Activated CD8-positive, alpha-beta memory T cell treated with anti-CD3 and anti-CD28 coated beads, Interleukin-2, amount 50 U/mL, for 4 hours (primary cell): Measurements from ENCODE around the gene TBC1D1.

ENCODE experiments used
- DNase-seq: peaks from one replicate; pipeline ENCODE4 v3.0.0-alpha.2; 2020

The TBC1D1 gene

GRCh38 chr4:38058151-38058550, 167.3 kb downstream of the TBC1D1 start:
- DNase-seq: no peak

- DNase-seq: no peak
These were observed 170.0 kb downstream of the TBC1D1 start for GRCh38 chr4:38060829-38061431.

DNA sequence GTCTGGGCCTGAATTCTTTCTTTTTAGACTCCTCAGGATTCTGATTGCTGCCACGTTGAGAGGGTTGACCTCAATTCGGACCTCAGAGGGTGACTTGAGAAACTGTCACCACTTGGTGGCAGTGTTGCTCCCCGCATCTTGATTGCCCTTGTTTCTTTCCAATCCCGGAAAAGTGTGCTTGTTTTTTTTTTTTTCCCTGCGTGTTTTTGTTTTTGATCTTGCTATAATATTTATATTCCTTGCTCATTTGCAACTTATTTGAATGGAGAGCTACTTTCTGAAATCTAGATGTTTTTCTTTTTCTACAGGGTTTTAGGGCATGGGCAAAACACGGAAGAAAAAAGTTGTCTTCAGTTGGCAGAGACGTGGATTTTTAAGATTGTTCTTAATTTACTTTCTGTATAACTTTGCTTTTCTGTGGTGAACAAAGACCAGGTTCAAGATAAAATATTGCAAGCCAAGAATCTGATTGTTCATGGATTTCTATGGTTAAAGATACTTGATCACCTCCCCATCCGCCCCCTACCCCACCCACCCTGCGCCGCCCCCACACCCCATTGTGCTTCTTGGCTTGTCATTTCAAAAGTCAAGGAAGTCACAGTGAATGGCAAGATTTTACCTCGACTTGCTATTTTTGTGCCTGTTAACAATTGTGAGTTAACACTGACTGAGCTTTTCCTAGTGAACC, 171.3 kb downstream of the TBC1D1 start:
- peak; percentile 68 for DNase-seq

DNA sequence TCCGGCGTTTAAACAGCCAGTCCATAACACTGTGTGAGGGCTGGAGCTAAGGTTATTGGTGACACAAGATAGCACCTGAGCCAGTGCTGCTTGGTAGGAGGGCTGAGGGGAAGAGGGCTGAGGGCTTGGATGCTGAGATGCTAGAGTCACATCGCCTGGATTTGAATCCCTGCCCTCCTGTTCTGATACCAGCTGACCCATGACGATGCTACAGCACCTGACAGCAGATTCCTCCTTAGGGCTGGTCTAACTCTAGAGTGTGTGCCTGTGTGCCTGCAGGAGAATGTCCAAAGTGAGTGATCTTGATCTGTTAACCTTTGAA, 171.9 kb downstream of the TBC1D1 start:
- no peak for DNase-seq

- DNase-seq: no peak
These were observed 174.3 kb downstream of the TBC1D1 start for GRCh38 chr4:38065176-38065575.

DNA sequence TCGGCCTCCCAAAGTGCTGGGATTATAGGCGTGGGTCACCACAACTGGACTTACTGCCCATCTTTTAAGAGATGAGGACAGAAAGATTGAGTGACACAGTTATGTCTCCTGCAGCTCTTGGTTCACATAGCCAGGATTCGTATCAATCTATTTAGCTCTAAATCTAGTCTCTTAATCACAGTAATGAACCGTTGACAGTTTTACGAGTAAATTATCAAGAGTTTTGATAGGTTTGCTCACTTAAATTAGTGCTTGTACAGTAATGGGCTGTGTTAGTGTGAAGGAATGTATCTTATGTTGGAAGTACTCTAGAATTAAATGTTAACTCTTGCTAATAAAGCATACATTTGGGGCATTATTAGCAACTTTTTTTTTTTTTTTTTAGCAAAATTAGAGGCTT, 175.0 kb downstream of the TBC1D1 start:
- DNase-seq: no peak

- no peak for DNase-seq
These were observed 176.6 kb downstream of the TBC1D1 start for GRCh38 chr4:38067499-38067898.

DNA sequence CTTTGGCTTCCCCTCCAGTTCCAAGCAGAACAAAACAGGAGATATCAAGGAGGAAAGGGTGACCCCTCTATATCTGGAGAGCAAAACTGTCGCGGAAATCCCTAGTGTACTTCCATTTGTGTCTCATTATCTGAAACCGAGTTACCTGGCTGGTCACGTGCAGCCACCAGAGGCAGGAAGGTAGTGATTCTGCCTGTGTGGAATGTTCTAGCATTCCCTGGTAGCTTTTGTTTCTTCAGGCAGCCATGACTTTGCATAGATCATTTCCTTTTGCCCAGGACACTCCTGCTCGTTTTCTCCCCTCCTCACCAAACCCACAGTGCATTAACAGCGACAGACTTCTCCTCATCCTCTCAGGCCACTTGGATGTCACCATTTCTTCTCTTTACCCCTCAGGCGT, 177.2 kb downstream of the TBC1D1 start:
- no peak for DNase-seq

DNA sequence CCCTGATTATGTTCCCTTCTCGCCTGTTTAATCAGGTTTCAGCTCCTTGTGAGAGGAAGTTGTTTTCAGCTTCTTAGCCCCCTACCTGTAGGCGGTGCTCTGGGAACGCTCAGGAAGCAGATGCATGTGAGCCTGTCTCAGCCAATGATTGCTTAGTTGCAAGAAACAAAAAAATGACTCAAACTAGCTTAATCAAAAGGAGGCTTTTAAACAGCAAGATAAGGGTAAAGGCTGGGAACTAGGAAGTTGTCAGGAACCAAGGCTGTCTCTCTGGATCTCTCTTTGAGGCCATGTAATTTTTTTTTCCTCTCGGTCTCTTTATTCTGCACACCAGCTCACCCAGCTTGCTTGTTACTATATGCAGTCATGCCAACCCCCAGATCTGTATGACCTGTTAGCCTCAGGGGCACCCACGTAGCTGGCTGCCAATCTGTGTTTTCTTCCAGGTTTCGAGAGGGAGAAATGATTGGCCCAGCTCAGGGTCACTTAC, 178.4 kb downstream of the TBC1D1 start:
- DNase-seq: no peak

DNA sequence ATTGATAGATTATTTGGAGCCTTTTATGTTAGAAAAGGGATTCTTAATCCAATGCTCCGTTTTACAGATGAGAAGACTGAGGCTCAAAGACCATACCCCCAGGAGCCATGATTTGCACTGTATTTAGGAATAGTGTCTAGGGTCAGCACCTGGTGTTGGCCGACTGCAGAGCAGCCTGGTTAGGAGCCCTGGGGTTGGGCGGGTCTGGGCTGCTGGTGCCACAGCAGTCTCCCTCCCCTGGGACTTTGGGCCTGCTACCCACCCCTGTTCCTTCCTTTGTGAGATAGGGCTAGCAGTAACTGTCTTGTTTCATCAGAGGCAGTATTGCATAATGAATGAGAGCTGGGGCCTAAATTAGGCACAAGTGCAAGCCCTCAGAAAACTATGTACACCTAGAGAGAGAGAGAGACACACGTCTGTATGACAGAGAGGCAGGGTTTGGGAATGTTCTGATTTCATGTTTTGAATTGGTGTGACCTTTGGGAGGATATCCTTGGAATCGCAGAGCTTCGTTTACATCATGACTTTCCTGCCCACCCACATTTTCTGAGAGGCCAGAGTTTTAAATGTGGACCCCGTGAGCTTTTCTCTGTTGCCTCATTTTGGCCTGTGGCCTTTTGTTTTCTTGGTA, 181.0 kb downstream of the TBC1D1 start:
- no peak for DNase-seq

DNA sequence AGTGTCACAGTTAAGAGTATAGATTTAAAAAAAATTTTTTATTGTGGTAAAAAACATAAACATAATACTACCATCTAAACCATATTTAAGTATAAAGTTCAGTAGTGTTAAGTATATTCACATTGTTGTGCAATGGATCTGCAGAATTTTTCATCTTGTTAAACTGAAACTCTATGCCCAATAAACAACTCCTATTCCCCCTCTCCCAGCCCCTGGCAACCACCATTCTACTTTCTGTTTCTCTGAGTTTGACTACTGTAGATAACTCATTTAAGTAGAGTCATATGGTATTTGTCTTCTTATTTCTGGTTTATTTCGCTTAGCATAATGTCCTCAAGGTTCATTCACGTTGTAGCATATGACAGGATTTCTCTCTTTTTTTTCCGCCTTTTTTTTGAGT, 181.7 kb downstream of the TBC1D1 start:
- no peak for DNase-seq

DNA sequence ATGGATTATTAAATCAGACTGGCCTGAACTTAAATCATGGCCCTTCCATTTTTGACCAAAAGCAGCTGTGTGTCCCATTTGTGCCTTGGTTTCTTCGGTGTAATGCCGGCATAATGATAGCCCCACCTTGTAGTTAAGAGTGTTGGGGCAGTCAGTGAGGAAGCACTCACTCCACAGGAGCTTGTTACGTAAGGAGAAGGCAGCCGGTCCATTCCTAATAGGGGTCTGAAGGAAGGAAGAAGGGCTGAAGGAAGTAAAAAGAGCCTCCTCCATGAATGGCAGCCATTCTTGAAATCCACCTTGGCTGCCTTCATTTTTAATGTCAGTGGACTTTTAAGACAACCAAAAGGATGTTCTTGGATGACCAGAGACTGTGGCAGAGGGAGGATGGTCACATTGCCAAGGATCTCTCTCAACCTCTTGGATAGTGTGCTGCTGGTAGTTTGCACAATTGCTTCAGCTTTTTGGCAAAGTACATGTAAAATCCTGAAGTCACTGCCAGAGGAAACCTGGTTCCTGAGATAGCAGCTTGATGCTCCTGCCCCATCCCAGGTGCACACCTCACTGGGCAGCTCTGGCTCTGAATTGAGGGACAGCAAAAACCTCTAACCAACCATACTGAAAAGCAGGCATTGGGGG, 182.8 kb downstream of the TBC1D1 start:
- no peak for DNase-seq

- no peak for DNase-seq
These were observed 184.7 kb downstream of the TBC1D1 start for GRCh38 chr4:38075370-38076152.

- no peak for DNase-seq
These were observed 185.3 kb downstream of the TBC1D1 start for GRCh38 chr4:38076153-38076669.

GRCh38 chr4:38077791-38078489, 187.1 kb downstream of the TBC1D1 start:
- no peak for DNase-seq

- DNase-seq: no peak
These were observed 187.9 kb downstream of the TBC1D1 start for GRCh38 chr4:38078590-38079421.

DNA sequence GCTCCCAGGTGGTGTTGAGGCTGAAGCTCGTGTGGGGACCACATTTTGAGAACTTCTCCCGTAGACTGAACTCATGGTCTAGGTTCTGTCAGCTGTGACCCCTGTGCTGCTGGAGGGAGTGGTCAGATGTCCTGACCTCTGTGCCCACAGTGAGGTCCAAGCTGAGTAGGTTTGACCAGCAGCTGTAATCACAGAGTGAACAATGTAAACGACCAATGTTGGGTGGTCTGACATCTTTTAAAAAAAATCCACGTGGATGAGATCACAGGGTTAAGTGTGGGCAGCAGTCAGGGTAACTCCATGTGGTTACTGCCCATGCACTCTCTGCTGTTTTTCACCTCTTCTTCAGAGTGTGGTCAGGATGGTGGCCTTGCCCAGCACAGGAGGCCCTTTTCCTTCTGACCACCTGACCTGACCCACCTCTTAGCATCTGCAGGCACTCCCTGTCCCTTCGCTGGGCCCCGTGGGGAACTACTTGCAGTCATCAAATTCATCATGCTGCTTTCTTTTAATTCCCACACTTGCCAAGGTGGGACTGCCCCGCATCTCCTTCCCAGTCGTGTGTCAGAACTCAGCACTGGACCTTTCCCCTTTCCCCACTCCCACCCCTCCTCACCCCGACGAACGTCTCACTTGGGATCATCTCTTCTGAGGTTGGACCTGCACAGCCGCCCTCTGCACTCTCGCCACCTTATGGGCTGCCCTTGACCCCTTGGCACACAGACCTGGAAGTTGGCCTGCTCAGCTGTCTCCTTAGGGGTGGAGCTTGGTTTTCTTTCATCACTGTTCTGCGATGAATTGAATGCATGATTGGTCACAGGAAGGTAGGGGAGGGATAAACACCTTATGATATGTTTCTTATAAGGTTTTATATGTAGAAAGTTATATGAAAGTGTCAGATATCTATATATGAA, 189.4 kb downstream of the TBC1D1 start:
- no peak for DNase-seq

GRCh38 chr4:38082021-38082420, 191.1 kb downstream of the TBC1D1 start:
- DNase-seq: no peak

DNA sequence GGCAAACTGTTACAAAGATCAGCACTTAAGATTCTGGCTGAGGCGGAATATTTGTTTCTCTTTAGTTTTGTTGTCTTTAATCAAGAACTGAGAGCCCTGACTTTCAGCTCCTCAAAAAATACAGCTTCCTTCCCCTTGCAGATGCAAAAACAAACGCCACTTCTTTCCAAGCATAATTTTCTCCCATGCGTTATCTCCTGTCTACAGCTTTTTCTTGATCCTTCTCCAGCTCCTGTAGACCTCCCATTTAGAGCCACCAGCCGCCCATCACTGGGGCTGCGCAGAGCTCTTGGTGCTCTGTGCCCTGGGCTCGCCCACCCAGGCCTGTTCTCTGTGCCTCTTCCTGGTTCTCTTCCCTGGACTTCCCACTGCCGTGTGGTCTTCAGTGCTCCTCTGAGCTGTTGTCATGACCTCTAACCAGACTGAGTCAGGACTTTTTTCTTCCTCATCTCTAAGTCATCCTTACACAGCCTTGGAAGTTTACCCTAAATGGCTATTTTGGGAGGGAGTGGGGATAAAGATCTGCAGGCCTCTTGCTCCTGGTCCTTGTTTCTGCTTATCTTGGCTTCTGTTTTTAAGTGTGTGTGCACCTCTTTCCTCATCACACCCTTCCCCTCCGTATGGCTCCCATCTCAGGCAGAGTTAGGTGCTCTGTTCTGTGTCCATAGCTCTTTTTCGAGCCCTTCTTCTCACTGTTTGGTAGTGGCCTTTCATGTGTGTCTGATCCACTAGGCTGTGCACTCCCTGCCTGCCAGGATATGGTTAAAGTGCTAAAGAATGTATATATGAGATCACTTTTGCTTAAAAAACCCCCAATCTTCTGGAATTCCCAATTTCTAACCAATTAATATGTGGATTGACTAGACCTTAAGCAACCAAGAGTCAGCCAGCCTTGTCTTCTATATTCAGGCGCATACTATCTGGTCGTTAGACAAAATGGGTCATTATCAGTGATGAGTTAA, 191.8 kb downstream of the TBC1D1 start:
- no peak for DNase-seq
